Loucy (cell line): ENCODE results near the gene TMBIM6.

ENCODE experiments used
- H2AFZ ChIP-seq: fragments of 200-600 bp; sonication (generic); 2 replicates; pipeline ENCODE4 v1.6.0; 2016; ENCODE audit warnings: antibody characterized with exemption, mild to moderate bottlenecking, low read length, moderate library complexity
- H3F3A ChIP-seq: fragments of 200-600 bp; 2 replicates; pipeline ENCODE4 v1.6.0; 2016; ENCODE audit warnings: antibody characterized with exemption, low read depth, mild to moderate bottlenecking
- H3K27me3 ChIP-seq: fragments of 200-600 bp; sonication (generic); 2 replicates; pipeline ENCODE4 v1.6.1; 2014; ENCODE audit warnings: low read length, mild to moderate bottlenecking; ENCODE audit not compliant: insufficient read depth, poor library complexity, severe bottlenecking
- H3K36me3 ChIP-seq: fragments of 200-600 bp; sonication (generic); 2 replicates; pipeline ENCODE4 v1.6.1; 2016; ENCODE audit warnings: low read length; ENCODE audit not compliant: insufficient read depth
- H3K4me1 ChIP-seq: fragments of 200-600 bp; sonication (generic); 2 replicates; pipeline ENCODE4 v1.5.1; 2014; ENCODE audit warnings: low read length, mild to moderate bottlenecking; ENCODE audit not compliant: insufficient read depth, poor library complexity, severe bottlenecking
- H3K4me2 ChIP-seq: fragments of 200-600 bp; sonication (generic); 2 replicates; pipeline ENCODE4 v1.6.0; 2014; ENCODE audit warnings: antibody characterized with exemption, low read length, low read depth, mild to moderate bottlenecking; ENCODE audit not compliant: poor library complexity, severe bottlenecking
- H3K4me3 ChIP-seq: fragments of 200-600 bp; sonication (generic); 2 replicates; pipeline ENCODE4 v1.5.1; 2014; ENCODE audit warnings: low read length, mild to moderate bottlenecking, mixed read lengths; ENCODE audit not compliant: poor library complexity, severe bottlenecking
- H3K79me2 ChIP-seq: fragments of 200-600 bp; sonication (generic); 2 replicates; pipeline ENCODE4 v1.6.1; 2014; ENCODE audit warnings: low read length; ENCODE audit not compliant: insufficient read depth
- H3K9ac ChIP-seq: fragments of 200-600 bp; sonication (generic); 2 replicates; pipeline ENCODE4 v1.6.0; 2014; ENCODE audit warnings: mild to moderate bottlenecking, low read depth, low read length, moderate library complexity; ENCODE audit not compliant: poor library complexity, severe bottlenecking
- H3K9me2 ChIP-seq: fragments of 200-600 bp; sonication (generic); replicated peaks from 2 replicates; pipeline ENCODE4 v1.6.1; 2016; ENCODE audit warnings: low read depth, low read length, mixed read lengths
- H3K9me3 ChIP-seq: fragments of 200-600 bp; sonication (generic); 2 replicates; pipeline ENCODE4 v1.6.1; 2014; ENCODE audit warnings: mild to moderate bottlenecking, antibody characterized with exemption, low read length, low read depth; ENCODE audit not compliant: insufficient read depth
- H4K20me1 ChIP-seq: fragments of 200-600 bp; sonication (generic); 2 replicates; pipeline ENCODE4 v1.6.0; 2014; ENCODE audit warnings: antibody characterized with exemption, low read length, mild to moderate bottlenecking; ENCODE audit not compliant: insufficient read depth, poor library complexity, severe bottlenecking
- CTCF ChIP-seq: fragments of 200-600 bp; sonication (generic); conservative IDR thresholded peaks from 2 replicates; pipeline ENCODE4 v1.5.1; 2014; ENCODE audit warnings: mild to moderate bottlenecking, antibody characterized with exemption, low read length
- EZH2phosphoT487 ChIP-seq: fragments of 200-600 bp; IDR thresholded peaks from 2 replicates; pipeline ENCODE4 v1.6.1; 2018; ENCODE audit warnings: antibody characterized with exemption, mild to moderate bottlenecking, moderate library complexity, borderline replicate concordance

TMBIM6 gene

GRCh38 chr12:49801141-49802063 lies 60.0 kb downstream of the TMBIM6 start:
- Histone ChIP-seq H3K36me3 (peaks cover 71% of the 10 kb centered on the region; the same call in 1 of the 2 replicates), H3K9ac (no peak overlapping the region)

GRCh38 chr12:49803693-49804450 lies 62.5 kb downstream of the TMBIM6 start:
- H3K4me2 ChIP-seq: no peak overlapping the region
- H3K79me2 ChIP-seq: peaks cover 6% of the 10 kb centered on the region; the same call in 1 of the 2 replicates
- no peaks in the 10 kb centered on the region for H3K9me3 ChIP-seq
- H2AFZ ChIP-seq: no peak overlapping the region
- no peak overlapping the region for H3K4me3 ChIP-seq
- no peaks in the 10 kb centered on the region for H3K4me1 ChIP-seq
- no peaks in the 10 kb centered on the region for H3K27me3 ChIP-seq
- peaks cover 50% of the 10 kb centered on the region; the same call in 1 of the 2 replicates for H3K36me3 ChIP-seq
- H3F3A ChIP-seq: no peaks in the 10 kb centered on the region
- TF ChIP-seq EZH2phosphoT487: no peak
- TF ChIP-seq CTCF: no peak
- H4K20me1 ChIP-seq: no peaks in the 10 kb centered on the region
- H3K9me2 ChIP-seq: no peaks in the 10 kb centered on the region
- no peak overlapping the region for H3K9ac ChIP-seq

More at GRCh38 chr12:49801141-49802063, 60.0 kb downstream of the TMBIM6 start:
- Histone ChIP-seq H3K9me3 (no peaks in the 10 kb centered on the region), H3F3A (no peaks in the 10 kb centered on the region), H3K79me2 (no peaks in the 10 kb centered on the region), H3K4me3 (no peak overlapping the region), H4K20me1 (no peaks in the 10 kb centered on the region), H3K4me1 (no peaks in the 10 kb centered on the region), H3K27me3 (no peaks in the 10 kb centered on the region), H3K9me2 (no peaks in the 10 kb centered on the region), H3K4me2 (no peak overlapping the region), H2AFZ (no peak overlapping the region)
- TF ChIP-seq EZH2phosphoT487 (no peak), CTCF (no peak)

DNA sequence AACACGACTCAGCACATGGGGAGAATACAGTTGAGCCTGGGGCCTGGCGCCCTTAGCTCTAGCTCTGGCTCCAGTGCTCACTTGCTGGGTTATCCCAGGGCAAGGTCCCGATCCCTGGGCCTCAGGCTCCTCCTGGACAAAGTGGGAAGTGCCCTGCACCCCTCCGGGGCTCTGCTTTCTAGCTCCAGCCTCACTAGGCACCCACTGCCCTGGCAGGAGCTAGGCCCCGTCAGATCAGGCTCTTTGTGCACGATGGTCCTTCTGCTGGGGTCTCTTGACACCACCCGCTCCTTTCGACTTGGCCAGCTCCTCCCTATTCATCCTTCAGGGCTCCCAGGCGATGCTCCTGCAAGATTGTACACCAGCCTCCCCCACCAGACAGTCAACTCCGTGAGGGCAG lies 63.5 kb downstream of the TMBIM6 start:
- H3K4me2 ChIP-seq: no peak overlapping the region
- TF ChIP-seq CTCF (no peak), EZH2phosphoT487 (no peak)
- H3K9me3 ChIP-seq: no peaks in the 10 kb centered on the region
- peaks cover 50% of the 10 kb centered on the region; the same call in 1 of the 2 replicates for H3K36me3 ChIP-seq
- H3K4me1 ChIP-seq: no peaks in the 10 kb centered on the region
- no peaks in the 10 kb centered on the region for H3K9me2 ChIP-seq
- H3K27me3 ChIP-seq: no peaks in the 10 kb centered on the region
- no peak overlapping the region for H3K4me3 ChIP-seq
- H4K20me1 ChIP-seq: no peaks in the 10 kb centered on the region
- H3F3A ChIP-seq: no peaks in the 10 kb centered on the region
- H3K79me2 ChIP-seq: peaks cover 6% of the 10 kb centered on the region; the same call in 1 of the 2 replicates
- no peak overlapping the region for H3K9ac ChIP-seq
- no peak overlapping the region for H2AFZ ChIP-seq
